Panc1 (cell line): ENCODE results near the gene MYO18B.

Experiments
- POLR2AphosphoS5 ChIP-seq: IDR thresholded peaks from 2 replicates; pipeline ENCODE4 v1.6.1; 2012; ENCODE audit warnings: mild to moderate bottlenecking, low read depth, low read length, moderate library complexity
- SIN3A ChIP-seq: IDR thresholded peaks from 2 replicates; pipeline ENCODE4 v1.6.1; 2012; ENCODE audit warnings: low read depth, mild to moderate bottlenecking, low read length, moderate library complexity, borderline replicate concordance; ENCODE audit not compliant: insufficient read depth
- TF ChIP-seq, protein P1 (sequence below): fragments of 450-650 bp; IDR thresholded peaks from 2 replicates; pipeline ENCODE4 v1.5.1; 2017; ENCODE audit warnings: mild to moderate bottlenecking
- TF ChIP-seq, protein P2 (sequence below), 2 experiments: IDR thresholded peaks; 2 replicates each; pipeline ENCODE4 v1.6.1; 2011 to 2012; ENCODE audit warnings: low read depth in 2 of 2, control low read depth in 1 of 2, low read length in 1 of 2, mild to moderate bottlenecking in 1 of 2, moderate library complexity in 1 of 2; ENCODE audit not compliant: insufficient read depth in 1 of 2

DNA sequence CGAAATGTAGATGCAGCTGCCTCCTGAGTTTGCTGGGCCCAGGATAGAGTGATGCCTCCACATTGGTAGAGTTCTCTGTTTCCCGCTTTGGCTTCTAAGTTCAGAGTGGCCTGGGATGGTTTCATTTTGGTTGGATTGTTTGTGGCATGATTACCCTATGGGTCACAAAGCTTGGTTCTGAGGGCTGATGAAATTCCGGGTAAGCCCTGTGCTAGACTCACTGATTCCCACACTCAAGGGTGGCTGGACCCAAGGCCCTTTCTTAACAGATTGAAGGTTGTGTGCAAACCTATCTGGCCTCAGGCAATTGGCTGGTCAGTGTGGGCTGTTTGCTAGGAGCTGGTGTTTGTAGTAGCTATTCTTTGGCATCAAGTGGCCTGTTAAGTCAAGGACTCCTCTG is 158.4 kb downstream of the MYO18B start:
- TF ChIP-seq, protein P1, sequence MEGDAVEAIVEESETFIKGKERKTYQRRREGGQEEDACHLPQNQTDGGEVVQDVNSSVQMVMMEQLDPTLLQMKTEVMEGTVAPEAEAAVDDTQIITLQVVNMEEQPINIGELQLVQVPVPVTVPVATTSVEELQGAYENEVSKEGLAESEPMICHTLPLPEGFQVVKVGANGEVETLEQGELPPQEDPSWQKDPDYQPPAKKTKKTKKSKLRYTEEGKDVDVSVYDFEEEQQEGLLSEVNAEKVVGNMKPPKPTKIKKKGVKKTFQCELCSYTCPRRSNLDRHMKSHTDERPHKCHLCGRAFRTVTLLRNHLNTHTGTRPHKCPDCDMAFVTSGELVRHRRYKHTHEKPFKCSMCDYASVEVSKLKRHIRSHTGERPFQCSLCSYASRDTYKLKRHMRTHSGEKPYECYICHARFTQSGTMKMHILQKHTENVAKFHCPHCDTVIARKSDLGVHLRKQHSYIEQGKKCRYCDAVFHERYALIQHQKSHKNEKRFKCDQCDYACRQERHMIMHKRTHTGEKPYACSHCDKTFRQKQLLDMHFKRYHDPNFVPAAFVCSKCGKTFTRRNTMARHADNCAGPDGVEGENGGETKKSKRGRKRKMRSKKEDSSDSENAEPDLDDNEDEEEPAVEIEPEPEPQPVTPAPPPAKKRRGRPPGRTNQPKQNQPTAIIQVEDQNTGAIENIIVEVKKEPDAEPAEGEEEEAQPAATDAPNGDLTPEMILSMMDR, result no peak
- TF ChIP-seq, protein P2, sequence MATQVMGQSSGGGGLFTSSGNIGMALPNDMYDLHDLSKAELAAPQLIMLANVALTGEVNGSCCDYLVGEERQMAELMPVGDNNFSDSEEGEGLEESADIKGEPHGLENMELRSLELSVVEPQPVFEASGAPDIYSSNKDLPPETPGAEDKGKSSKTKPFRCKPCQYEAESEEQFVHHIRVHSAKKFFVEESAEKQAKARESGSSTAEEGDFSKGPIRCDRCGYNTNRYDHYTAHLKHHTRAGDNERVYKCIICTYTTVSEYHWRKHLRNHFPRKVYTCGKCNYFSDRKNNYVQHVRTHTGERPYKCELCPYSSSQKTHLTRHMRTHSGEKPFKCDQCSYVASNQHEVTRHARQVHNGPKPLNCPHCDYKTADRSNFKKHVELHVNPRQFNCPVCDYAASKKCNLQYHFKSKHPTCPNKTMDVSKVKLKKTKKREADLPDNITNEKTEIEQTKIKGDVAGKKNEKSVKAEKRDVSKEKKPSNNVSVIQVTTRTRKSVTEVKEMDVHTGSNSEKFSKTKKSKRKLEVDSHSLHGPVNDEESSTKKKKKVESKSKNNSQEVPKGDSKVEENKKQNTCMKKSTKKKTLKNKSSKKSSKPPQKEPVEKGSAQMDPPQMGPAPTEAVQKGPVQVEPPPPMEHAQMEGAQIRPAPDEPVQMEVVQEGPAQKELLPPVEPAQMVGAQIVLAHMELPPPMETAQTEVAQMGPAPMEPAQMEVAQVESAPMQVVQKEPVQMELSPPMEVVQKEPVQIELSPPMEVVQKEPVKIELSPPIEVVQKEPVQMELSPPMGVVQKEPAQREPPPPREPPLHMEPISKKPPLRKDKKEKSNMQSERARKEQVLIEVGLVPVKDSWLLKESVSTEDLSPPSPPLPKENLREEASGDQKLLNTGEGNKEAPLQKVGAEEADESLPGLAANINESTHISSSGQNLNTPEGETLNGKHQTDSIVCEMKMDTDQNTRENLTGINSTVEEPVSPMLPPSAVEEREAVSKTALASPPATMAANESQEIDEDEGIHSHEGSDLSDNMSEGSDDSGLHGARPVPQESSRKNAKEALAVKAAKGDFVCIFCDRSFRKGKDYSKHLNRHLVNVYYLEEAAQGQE (IDR thresholded peaks at IDR 0.05; ENCODE audit: insufficient read depth in 1 of 2, low read depth in 2 of 2, low read length in 1 of 2), result no peak
- TF ChIP-seq POLR2AphosphoS5 (no peak), SIN3A (no peak)
